Activated naive CD8-positive, alpha-beta T cell (primary cell): Measurements from ENCODE around the gene TMEM183A.

Experiments used
- H3K27ac Mint-ChIP-seq: one replicate; pipeline ENCODE4 v1.8.0; 2021; ENCODE audit warnings: mixed read lengths
- H3K27me3 Mint-ChIP-seq: one replicate; pipeline ENCODE4 v1.8.0; 2021; ENCODE audit warnings: mixed read lengths
- H3K36me3 Mint-ChIP-seq: one replicate; pipeline ENCODE4 v1.8.0; 2021; ENCODE audit warnings: mixed read lengths
- H3K4me1 Mint-ChIP-seq: one replicate; pipeline ENCODE4 v1.8.0; 2021; ENCODE audit warnings: low read depth, mixed read lengths
- H3K4me3 Mint-ChIP-seq: one replicate; pipeline ENCODE4 v1.8.0; 2021; ENCODE audit warnings: mild to moderate bottlenecking, mixed read lengths
- H3K9me3 Mint-ChIP-seq: one replicate; pipeline ENCODE4 v1.8.0; 2021; ENCODE audit warnings: low read depth, mixed read lengths

The TMEM183A gene

DNA sequence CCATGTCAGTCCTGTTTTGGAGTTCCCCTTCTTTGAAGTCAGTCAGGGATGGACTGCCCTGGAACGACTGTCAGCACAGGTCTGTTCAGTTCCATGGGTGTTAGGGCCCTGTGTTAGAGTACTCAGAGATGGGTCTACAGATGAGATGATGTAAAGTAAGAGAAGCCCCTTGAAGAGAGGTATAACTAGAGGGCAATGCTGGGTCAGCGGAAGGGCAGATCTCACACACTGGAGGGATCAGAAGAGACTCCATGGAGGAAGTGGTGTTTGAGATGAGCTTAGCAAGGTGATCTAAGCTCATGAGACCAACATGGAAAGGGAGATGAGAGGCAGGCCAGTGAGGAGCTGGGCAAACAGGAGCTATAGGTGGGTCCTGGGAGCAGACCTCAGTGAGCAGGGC lies 26.7 kb downstream of the TMEM183A start:
- H3K4me1 Mint-ChIP-seq: no peaks in the 10 kb centered on the region
- no peak overlapping the region for H3K4me3 Mint-ChIP-seq
- no peak overlapping the region for H3K27ac Mint-ChIP-seq
- H3K36me3 Mint-ChIP-seq: no peaks in the 10 kb centered on the region
- no peaks in the 10 kb centered on the region for H3K27me3 Mint-ChIP-seq
- H3K9me3 Mint-ChIP-seq: no peaks in the 10 kb centered on the region

DNA sequence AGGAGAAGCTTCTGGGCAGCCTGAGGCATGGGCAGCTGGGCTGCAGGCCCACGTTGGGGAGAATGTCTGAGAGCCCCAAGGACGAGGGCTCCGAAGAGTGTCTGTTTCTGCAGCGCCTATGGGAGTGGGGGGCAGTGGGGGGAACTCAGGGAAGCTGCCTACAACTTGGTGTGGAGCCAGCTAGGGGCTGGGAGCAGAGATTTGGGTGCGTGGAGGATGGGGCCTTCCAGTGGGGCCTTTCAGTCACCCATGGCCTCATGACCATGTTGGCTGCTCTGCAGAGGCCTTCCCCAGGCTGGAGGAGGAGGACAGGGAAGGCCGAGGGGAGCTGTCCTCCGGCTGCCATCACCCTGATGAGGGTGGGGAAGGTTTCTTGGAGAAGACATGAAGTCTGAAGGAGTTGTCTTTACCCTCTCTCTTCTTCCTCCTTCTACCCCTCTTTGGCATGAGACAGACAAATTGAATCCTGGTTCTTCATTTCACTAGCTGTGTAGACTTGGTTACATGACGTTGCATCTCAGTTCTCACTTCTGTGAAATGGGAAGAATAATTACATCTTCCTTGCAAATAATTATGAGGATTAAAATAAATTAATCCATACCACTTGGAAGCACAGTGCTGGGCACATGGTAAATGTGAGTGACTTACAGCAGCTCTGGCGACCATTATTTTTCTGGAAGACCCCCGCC lies 27.4 kb downstream of the TMEM183A start:
- H3K4me1 Mint-ChIP-seq: no peaks in the 10 kb centered on the region
- H3K9me3 Mint-ChIP-seq: no peaks in the 10 kb centered on the region
- no peak overlapping the region for H3K4me3 Mint-ChIP-seq
- H3K27ac Mint-ChIP-seq: no peak overlapping the region
- no peaks in the 10 kb centered on the region for H3K36me3 Mint-ChIP-seq
- peaks cover 4% of the 10 kb centered on the region for H3K27me3 Mint-ChIP-seq

DNA sequence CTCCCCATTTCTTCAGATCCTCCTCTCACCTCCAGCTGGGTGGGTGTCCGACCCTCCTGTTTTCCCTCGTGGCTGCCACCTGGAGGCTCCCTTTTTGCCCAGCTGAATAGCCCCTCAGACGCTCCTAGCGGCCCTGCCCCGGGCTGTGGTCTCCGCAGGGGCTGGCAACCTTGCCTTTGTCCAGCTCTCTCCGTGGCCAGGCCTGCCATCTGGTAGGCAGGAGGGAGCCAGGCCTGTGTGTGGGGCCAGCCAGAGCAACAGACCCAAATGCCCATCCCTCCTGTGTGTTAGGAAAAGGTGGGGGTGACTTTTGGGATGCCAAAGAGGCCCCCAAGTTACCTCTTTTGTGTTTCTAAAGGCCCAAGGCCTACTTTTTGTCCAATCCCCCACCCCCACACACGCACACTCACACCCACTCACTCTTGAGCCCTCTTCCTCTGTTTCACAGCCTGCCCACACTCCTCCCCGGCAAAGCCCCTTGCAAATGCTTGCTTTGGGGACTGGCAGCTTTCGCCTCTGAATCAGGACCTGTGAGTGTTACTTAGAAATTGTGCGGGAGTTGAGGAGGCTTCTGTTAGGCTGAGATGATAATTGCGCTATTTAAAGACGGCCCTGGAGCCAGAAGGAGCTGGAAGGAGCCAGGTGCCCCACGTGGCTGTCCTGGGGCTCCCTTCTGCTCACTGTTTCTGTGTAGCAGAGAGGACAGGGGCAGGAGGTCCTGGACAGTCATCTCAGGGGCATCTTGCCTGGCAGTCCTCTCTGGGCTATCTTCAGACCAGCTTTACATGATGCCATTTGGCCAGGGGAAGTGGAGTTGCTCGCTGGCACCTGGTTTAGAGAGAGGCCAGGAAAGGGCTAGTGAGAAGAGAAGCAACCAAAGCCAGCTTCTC lies 28.2 kb downstream of the TMEM183A start:
- no peaks in the 10 kb centered on the region for H3K4me1 Mint-ChIP-seq
- H3K27ac Mint-ChIP-seq: no peak overlapping the region
- H3K36me3 Mint-ChIP-seq: no peaks in the 10 kb centered on the region
- no peaks in the 10 kb centered on the region for H3K9me3 Mint-ChIP-seq
- no peak overlapping the region for H3K4me3 Mint-ChIP-seq
- peaks cover 4% of the 10 kb centered on the region for H3K27me3 Mint-ChIP-seq

GRCh38 chr1:203036135-203036534 lies 29.0 kb downstream of the TMEM183A start:
- Mint-ChIP-seq H3K27ac (no peak overlapping the region), H3K4me1 (no peaks in the 10 kb centered on the region), H3K27me3 (peaks cover 4% of the 10 kb centered on the region), H3K36me3 (no peaks in the 10 kb centered on the region), H3K4me3 (no peak overlapping the region), H3K9me3 (no peaks in the 10 kb centered on the region)

GRCh38 chr1:203036537-203036936 lies 29.4 kb downstream of the TMEM183A start:
- Mint-ChIP-seq H3K27me3 (peaks cover 4% of the 10 kb centered on the region), H3K4me1 (no peaks in the 10 kb centered on the region), H3K36me3 (no peaks in the 10 kb centered on the region), H3K27ac (no peak overlapping the region), H3K9me3 (no peaks in the 10 kb centered on the region), H3K4me3 (no peak overlapping the region)

- H3K27ac Mint-ChIP-seq: no peak overlapping the region
- no peaks in the 10 kb centered on the region for H3K9me3 Mint-ChIP-seq
- no peaks in the 10 kb centered on the region for H3K4me1 Mint-ChIP-seq
- H3K4me3 Mint-ChIP-seq: no peak overlapping the region
- H3K27me3 Mint-ChIP-seq: peaks cover 4% of the 10 kb centered on the region
- no peaks in the 10 kb centered on the region for H3K36me3 Mint-ChIP-seq
Observed at GRCh38 chr1:203037509-203038190, 30.5 kb downstream of the TMEM183A start.

- H3K4me1 Mint-ChIP-seq: no peaks in the 10 kb centered on the region
- no peaks in the 10 kb centered on the region for H3K36me3 Mint-ChIP-seq
Observed at GRCh38 chr1:203038217-203038741, 31.1 kb downstream of the TMEM183A start.

GRCh38 chr1:203038891-203039608 lies 31.9 kb downstream of the TMEM183A start:
- no peaks in the 10 kb centered on the region for H3K9me3 Mint-ChIP-seq
- H3K4me1 Mint-ChIP-seq: no peaks in the 10 kb centered on the region
- no peak overlapping the region for H3K27ac Mint-ChIP-seq
- H3K27me3 Mint-ChIP-seq: peaks cover 4% of the 10 kb centered on the region
- H3K4me3 Mint-ChIP-seq: no peak overlapping the region
- H3K36me3 Mint-ChIP-seq: no peaks in the 10 kb centered on the region

More at GRCh38 chr1:203038217-203038741, 31.1 kb downstream of the TMEM183A start:
- no peaks in the 10 kb centered on the region for H3K9me3 Mint-ChIP-seq
- H3K27ac Mint-ChIP-seq: no peak overlapping the region
- peaks cover 4% of the 10 kb centered on the region for H3K27me3 Mint-ChIP-seq
- H3K4me3 Mint-ChIP-seq: no peak overlapping the region

- Mint-ChIP-seq H3K4me1 (no peaks in the 10 kb centered on the region), H3K27ac (no peak overlapping the region), H3K4me3 (no peak overlapping the region), H3K9me3 (no peaks in the 10 kb centered on the region), H3K27me3 (peaks cover 4% of the 10 kb centered on the region), H3K36me3 (no peaks in the 10 kb centered on the region)
Observed at GRCh38 chr1:203039609-203040512, 32.7 kb downstream of the TMEM183A start.

DNA sequence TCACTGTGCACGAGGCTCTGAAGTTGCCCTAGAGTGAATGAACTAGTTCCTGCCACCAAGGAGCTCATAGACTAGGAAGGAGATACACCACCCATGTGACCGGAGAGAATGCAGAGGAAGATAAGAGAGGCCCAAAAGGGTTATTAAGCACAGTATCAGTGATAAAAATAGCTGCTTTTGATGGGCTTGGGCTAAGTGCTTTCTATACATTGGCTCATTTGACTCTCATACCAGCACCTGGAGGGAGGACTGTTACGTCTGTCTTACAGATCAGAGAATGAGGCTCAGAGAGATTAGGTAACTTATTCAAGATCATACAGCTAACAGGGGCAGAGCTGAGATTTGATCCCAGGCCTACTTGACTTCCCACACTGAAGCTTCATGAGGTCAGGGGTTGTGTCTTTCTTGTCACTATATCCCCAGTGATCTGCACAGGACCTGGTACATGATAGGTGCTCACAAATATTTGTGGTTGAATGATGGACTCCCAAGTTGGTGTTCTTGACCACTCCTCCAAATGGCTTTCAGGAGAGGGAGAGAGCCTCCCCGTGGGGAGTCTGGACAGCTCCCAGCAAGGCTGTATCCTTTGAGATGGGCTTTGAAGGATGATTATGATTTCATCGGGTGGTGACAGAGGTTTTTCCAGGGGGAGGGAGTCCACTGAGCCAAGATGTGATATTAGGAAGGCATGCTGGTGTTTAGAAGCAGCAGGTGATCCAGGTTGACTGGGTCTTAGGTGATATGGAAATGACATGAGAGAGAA lies 33.5 kb downstream of the TMEM183A start:
- Mint-ChIP-seq H3K36me3 (no peaks in the 10 kb centered on the region), H3K9me3 (no peaks in the 10 kb centered on the region), H3K27ac (no peak overlapping the region), H3K27me3 (peaks cover 4% of the 10 kb centered on the region), H3K4me1 (no peaks in the 10 kb centered on the region), H3K4me3 (no peak overlapping the region)

DNA sequence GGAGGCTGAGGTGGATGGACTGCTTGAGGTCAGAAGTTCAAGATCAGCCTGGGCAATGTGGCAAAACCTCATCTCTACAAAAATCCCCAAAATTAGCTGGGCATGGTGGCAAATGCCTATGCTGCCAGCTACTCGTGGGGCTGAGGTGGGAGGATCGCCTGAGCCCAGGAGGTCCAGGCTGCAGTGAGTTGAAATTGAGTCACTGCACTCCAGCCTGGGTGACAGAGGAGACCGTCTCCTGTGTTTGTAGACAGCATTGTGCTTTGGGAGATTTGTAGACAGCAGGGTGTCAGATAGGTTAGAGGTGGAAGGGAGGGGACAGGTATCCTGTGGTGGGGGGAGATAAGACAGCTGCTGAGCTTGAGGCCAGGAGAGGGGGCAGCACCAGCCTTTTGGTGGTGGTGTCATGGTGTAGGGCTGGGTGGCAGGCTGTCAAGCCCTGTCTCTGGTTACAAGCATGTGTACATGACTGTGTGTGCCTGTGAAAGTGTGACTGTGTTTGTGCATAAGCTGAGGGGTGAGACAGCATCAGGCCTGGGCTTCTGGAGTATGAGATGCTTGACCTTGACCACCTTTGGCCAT lies 34.3 kb downstream of the TMEM183A start:
- no peak overlapping the region for H3K27ac Mint-ChIP-seq
- H3K36me3 Mint-ChIP-seq: no peaks in the 10 kb centered on the region
- peaks cover 4% of the 10 kb centered on the region for H3K27me3 Mint-ChIP-seq
- H3K4me3 Mint-ChIP-seq: no peak overlapping the region
- no peaks in the 10 kb centered on the region for H3K4me1 Mint-ChIP-seq
- no peaks in the 10 kb centered on the region for H3K9me3 Mint-ChIP-seq

DNA sequence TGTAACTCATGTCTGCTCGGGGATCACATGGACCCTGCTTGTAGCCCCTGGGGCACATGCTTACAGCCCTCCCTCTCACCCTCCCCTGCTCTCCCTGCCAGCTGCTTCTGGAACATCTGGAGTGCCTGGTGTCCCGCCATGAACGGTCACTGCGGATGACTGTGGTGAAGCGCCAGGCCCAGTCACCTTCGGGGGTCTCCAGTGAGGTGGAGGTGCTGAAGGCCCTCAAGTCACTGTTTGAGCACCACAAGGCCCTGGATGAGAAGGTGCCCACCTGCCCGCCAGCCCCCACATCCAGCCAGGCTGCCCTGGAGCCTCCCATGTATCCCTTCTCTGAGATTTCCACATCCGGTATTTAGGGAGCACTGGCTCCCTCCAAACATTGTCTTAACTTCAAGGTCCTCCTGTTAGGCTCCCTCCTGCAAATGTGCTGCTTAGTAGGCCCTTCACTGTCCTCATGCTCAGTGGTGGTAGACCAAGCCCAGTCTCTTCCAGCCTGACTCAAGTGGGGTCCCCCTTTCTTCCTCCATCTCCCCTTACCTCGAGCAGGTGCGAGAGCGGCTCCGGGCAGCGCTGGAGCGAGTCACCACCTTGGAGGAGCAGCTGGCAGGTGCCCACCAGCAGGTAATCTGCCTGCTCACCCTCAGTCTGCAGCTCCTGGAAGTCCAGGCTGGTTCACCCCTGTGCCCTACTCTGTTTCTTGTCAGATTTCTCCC lies 36.8 kb downstream of the TMEM183A start:
- H3K27ac Mint-ChIP-seq: no peak overlapping the region
- peaks cover 4% of the 10 kb centered on the region for H3K27me3 Mint-ChIP-seq
- H3K36me3 Mint-ChIP-seq: no peaks in the 10 kb centered on the region
- no peak overlapping the region for H3K4me3 Mint-ChIP-seq
- H3K4me1 Mint-ChIP-seq: no peaks in the 10 kb centered on the region
- no peaks in the 10 kb centered on the region for H3K9me3 Mint-ChIP-seq
